ENCODE measurements around the gene ZNF775. TPM values are rescaled to one million over a fixed set of nuclear protein-coding genes. Genes with fewer than 3 reads are reported as not detected.

ZNF775 gene
- total and polyA plus RNA-seq, 2 experiments from 2014 or later = 0.75 to 3.9 TPM

- in situ Hi-C loops (cut with MboI) = no loop called here
- Histone ChIP-seq H3K4me1 (ENCODE audit: insufficient read depth) (peaks cover 8% of the 10 kb centered on the region), H3K27ac (no peak overlapping the region), H3K36me3 (ENCODE audit: low read depth) (no peaks in the 10 kb centered on the region), H3F3A (ENCODE audit: insufficient read depth) (no peaks in the 10 kb centered on the region), H3K79me2 (ENCODE audit: insufficient read depth) (no peaks in the 10 kb centered on the region), H2AFZ (no peak overlapping the region), H3K27me3 (replicated peaks; ENCODE audit: insufficient read depth) (no peaks in the 10 kb centered on the region), H4K20me1 (ENCODE audit: insufficient read depth) (no peaks in the 10 kb centered on the region), H3K9me3 (ENCODE audit: low read depth) (no peaks in the 10 kb centered on the region), H3K9me2 (ENCODE audit: insufficient read depth) (no peaks in the 10 kb centered on the region), H3K9ac (no peak overlapping the region), H3K4me3 (no peak overlapping the region), H3K4me2 (ENCODE audit: unreplicated experiment) (no peak overlapping the region)
- no peak for DNase-seq
- WGBS, 2 experiments (ENCODE audit: low coverage in 1 of 2, low lambda C conversion rate in 2 of 2, missing lambda C conversion rate in 2 of 2) = 72 to 86% methylated on average over 3 of the region's 3 CpGs
- TF ChIP-seq EZH2 (IDR thresholded peaks at IDR 0.05; ENCODE audit: insufficient read depth, poor library complexity, severe bottlenecking) = no peak
- no peak for TF ChIP-seq EZH2phosphoT487 (IDR thresholded peaks at IDR 0.05; ENCODE audit: insufficient read depth, low read depth)
Observed at GRCh38 chr7:150393325-150393724, 14.2 kb downstream of the ZNF775 start.

DNA sequence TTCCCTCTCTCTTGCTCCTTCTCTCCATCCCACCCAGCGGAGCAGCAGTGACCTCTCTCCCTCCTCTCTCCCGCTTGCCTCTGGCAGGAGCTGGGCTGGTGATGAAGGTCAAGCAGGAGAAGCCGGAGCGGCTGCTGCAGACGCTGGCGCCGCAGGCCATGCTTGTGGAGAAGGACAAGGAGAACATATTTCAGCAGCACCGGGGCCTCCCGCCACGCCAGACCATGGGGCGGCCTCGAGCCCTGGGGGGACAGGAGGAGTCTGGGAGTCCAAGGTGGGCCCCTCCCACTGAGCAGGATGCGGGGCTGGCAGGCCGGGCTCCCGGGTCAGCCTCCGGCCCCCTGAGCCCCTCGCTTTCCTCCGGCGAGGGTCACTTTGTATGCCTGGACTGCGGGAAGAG, 17.3 kb downstream of the ZNF775 start:
- Histone ChIP-seq H3F3A (ENCODE audit: insufficient read depth) (no peaks in the 10 kb centered on the region), H3K9ac (no peak overlapping the region), H4K20me1 (ENCODE audit: insufficient read depth) (no peaks in the 10 kb centered on the region), H3K27me3 (replicated peaks; ENCODE audit: insufficient read depth) (no peaks in the 10 kb centered on the region), H3K27ac (no peak overlapping the region), H3K4me3 (no peak overlapping the region), H3K4me2 (ENCODE audit: unreplicated experiment) (no peak overlapping the region), H3K36me3 (ENCODE audit: low read depth) (no peaks in the 10 kb centered on the region), H3K9me2 (ENCODE audit: insufficient read depth) (no peaks in the 10 kb centered on the region), H3K4me1 (ENCODE audit: insufficient read depth) (peaks cover 18% of the 10 kb centered on the region), H3K9me3 (ENCODE audit: low read depth) (no peaks in the 10 kb centered on the region), H2AFZ (no peak overlapping the region), H3K79me2 (ENCODE audit: insufficient read depth) (no peaks in the 10 kb centered on the region)
- 95% methylated on average over 20 of the region's 20 CpGs for WGBS, 2 experiments (ENCODE audit: low coverage in 1 of 2, low lambda C conversion rate in 2 of 2, missing lambda C conversion rate in 2 of 2)
- in situ Hi-C loops (cut with MboI) = no loop called here
- no peak for DNase-seq
- TF ChIP-seq EZH2 (IDR thresholded peaks at IDR 0.05; ENCODE audit: insufficient read depth, poor library complexity, severe bottlenecking) (no peak), EZH2phosphoT487 (IDR thresholded peaks at IDR 0.05; ENCODE audit: insufficient read depth, low read depth) (no peak)

GRCh38 chr7:150396851-150397260, 17.7 kb downstream of the ZNF775 start:
- Histone ChIP-seq H4K20me1 (ENCODE audit: insufficient read depth) (no peaks in the 10 kb centered on the region), H3F3A (ENCODE audit: insufficient read depth) (no peaks in the 10 kb centered on the region), H3K9me3 (ENCODE audit: low read depth) (no peaks in the 10 kb centered on the region), H3K36me3 (ENCODE audit: low read depth) (no peaks in the 10 kb centered on the region), H3K9me2 (ENCODE audit: insufficient read depth) (no peaks in the 10 kb centered on the region), H3K4me1 (ENCODE audit: insufficient read depth) (peaks cover 14% of the 10 kb centered on the region), H2AFZ (no peak overlapping the region), H3K4me3 (no peak overlapping the region), H3K27me3 (replicated peaks; ENCODE audit: insufficient read depth) (no peaks in the 10 kb centered on the region), H3K4me2 (ENCODE audit: unreplicated experiment) (no peak overlapping the region), H3K27ac (no peak overlapping the region), H3K9ac (no peak overlapping the region), H3K79me2 (ENCODE audit: insufficient read depth) (no peaks in the 10 kb centered on the region)
- DNase-seq = no peak
- WGBS, 2 experiments (ENCODE audit: low coverage in 1 of 2, low lambda C conversion rate in 2 of 2, missing lambda C conversion rate in 2 of 2) = 98 to 99% methylated on average over 43 to 48 of the region's 48 CpGs
- no peak for TF ChIP-seq EZH2phosphoT487 (IDR thresholded peaks at IDR 0.05; ENCODE audit: insufficient read depth, low read depth)
- no peak for TF ChIP-seq EZH2 (IDR thresholded peaks at IDR 0.05; ENCODE audit: insufficient read depth, poor library complexity, severe bottlenecking)
- in situ Hi-C loops (cut with MboI) = no loop called here

DNA sequence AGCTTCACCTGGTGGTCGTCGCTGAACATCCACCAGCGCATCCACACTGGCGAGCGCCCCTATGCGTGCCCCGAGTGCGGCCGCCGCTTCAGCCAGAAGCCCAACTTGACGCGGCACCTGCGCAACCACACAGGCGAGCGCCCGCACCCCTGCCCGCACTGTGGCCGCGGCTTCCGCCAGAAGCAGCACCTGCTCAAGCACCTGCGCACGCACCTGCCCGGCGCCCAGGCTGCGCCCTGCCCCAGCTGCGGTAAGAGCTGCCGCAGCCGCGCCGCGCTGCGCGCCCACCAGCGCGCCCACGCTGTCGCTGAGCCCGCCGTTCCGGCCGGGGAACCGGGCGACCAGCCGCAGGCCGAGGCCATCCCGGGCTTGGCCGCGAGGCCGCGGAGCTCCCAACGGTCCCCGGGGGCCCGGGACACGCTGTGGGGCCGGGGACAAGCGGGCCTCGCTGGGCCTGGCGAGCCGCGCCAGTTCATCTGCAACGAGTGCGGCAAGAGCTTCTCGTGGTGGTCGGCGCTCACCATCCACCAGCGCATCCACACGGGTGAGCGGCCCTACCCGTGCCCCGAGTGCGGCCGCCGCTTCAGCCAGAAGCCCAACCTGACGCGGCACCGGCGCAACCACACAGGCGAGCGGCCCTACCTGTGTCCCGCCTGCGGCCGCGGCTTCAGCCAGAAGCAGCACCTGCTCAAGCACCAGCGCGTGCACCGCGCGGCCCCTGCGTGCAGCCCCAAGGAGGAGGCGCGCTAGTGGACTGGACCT, 18.4 kb downstream of the ZNF775 start:
- H4K20me1 ChIP-seq (ENCODE audit: insufficient read depth) = no peaks in the 10 kb centered on the region
- no peak for DNase-seq
- H3K9me3 ChIP-seq (ENCODE audit: low read depth) = no peaks in the 10 kb centered on the region
- WGBS, 2 experiments (ENCODE audit: low coverage in 1 of 2, low lambda C conversion rate in 2 of 2, missing lambda C conversion rate in 2 of 2) = 95 to 97% methylated on average over 75 to 79 of the region's 91 CpGs
- no peak overlapping the region for H3K4me2 ChIP-seq (ENCODE audit: unreplicated experiment)
- H2AFZ ChIP-seq = no peak overlapping the region
- TF ChIP-seq EZH2phosphoT487 (IDR thresholded peaks at IDR 0.05; ENCODE audit: insufficient read depth, low read depth) = no peak
- no peak for TF ChIP-seq EZH2 (IDR thresholded peaks at IDR 0.05; ENCODE audit: insufficient read depth, poor library complexity, severe bottlenecking)
- H3K4me1 ChIP-seq (ENCODE audit: insufficient read depth) = peaks cover 10% of the 10 kb centered on the region
- H3K79me2 ChIP-seq (ENCODE audit: insufficient read depth) = no peaks in the 10 kb centered on the region
- H3K9me2 ChIP-seq (ENCODE audit: insufficient read depth) = no peaks in the 10 kb centered on the region
- H3K27me3 ChIP-seq (replicated peaks; ENCODE audit: insufficient read depth) = no peaks in the 10 kb centered on the region
- no peaks in the 10 kb centered on the region for H3K36me3 ChIP-seq (ENCODE audit: low read depth)
- in situ Hi-C loops (cut with MboI) = no loop called here
- H3K27ac ChIP-seq = no peak overlapping the region
- H3K4me3 ChIP-seq = no peak overlapping the region
- no peak overlapping the region for H3K9ac ChIP-seq
- H3F3A ChIP-seq (ENCODE audit: insufficient read depth) = no peaks in the 10 kb centered on the region
